Neural cell (in vitro differentiated cells): ENCODE data around the gene CAP2. TPM values are rescaled to one million over a fixed set of nuclear protein-coding genes. Genes with fewer than 3 reads are reported as not detected.
"Not testable (repeated sequence)": the region's sequence is repeated elsewhere in the genome, so short reads cannot be mapped to it uniquely, and the experiment has no call there.

Experiments
- H2AFZ ChIP-seq: fragments of 200-600, 300-800 bp; sonication (generic), shearing (Covaris generic); 2 replicates; pipeline ENCODE4 v1.6.0; 2014; ENCODE audit warnings: low read depth, mild to moderate bottlenecking, antibody characterized with exemption, low read length, moderate library complexity
- H3F3A ChIP-seq: fragments of 200-600 bp; shearing (Covaris generic); 2 replicates; pipeline ENCODE4 v1.6.1; 2016; ENCODE audit warnings: mild to moderate bottlenecking, moderate library complexity, mixed read lengths, antibody characterized with exemption, low read length; ENCODE audit not compliant: insufficient read depth, poor library complexity, severe bottlenecking
- H3K27ac ChIP-seq: fragments of 200-600, 300-800 bp; sonication (generic), shearing (Covaris generic); 2 replicates; pipeline ENCODE4 v1.5.1; 2014; ENCODE audit warnings: mild to moderate bottlenecking, low read length, moderate library complexity
- H3K27me3 ChIP-seq: fragments of 300-800, 200-600 bp; sonication (generic), shearing (Covaris generic); 2 replicates; pipeline ENCODE4 v1.6.0; 2014; ENCODE audit warnings: mild to moderate bottlenecking, low read depth, low read length, moderate library complexity; ENCODE audit not compliant: insufficient read depth
- H3K36me3 ChIP-seq: fragments of 300-800, 200-600 bp; sonication (generic), shearing (Covaris generic); 2 replicates; pipeline ENCODE4 v1.5.1; 2014; ENCODE audit warnings: mild to moderate bottlenecking, antibody characterized with exemption, low read length, moderate library complexity; ENCODE audit not compliant: insufficient read depth
- H3K4me2 ChIP-seq: fragments of 300-800, 200-600 bp; sonication (generic), shearing (Covaris generic); 2 replicates; pipeline ENCODE4 v1.6.0; 2014; ENCODE audit warnings: mild to moderate bottlenecking, low read length
- H3K4me3 ChIP-seq: fragments of 300-800, 200-600 bp; sonication (generic), shearing (Covaris generic); 2 replicates; pipeline ENCODE4 v1.5.1; 2014; ENCODE audit warnings: mild to moderate bottlenecking, low read length, moderate library complexity
- H3K79me2 ChIP-seq: fragments of 200-600 bp; shearing (Covaris generic); replicated peaks from 2 replicates; pipeline ENCODE4 v1.6.0; 2014; ENCODE audit warnings: mild to moderate bottlenecking, low read length, moderate library complexity; ENCODE audit not compliant: insufficient read depth
- H3K9ac ChIP-seq: fragments of 300-800, 200-600 bp; sonication (generic), shearing (Covaris generic); 2 replicates; pipeline ENCODE4 v1.6.1; 2016; ENCODE audit warnings: mild to moderate bottlenecking, low read length, mixed read lengths
- H3K9me2 ChIP-seq: fragments of 200-600 bp; shearing (Covaris generic); 2 replicates; pipeline ENCODE4 v1.6.1; 2016; ENCODE audit warnings: mild to moderate bottlenecking, low read length, mixed read lengths; ENCODE audit not compliant: insufficient read depth
- H3K9me3 ChIP-seq: fragments of 200-600, 300-800 bp; sonication (generic), shearing (Covaris generic); 2 replicates; pipeline ENCODE4 v1.6.1; 2016; ENCODE audit warnings: mild to moderate bottlenecking, mixed run types, low read length, moderate library complexity, mixed read lengths
- H4K20me1 ChIP-seq: fragments of 200-600 bp; shearing (Covaris generic); 2 replicates; pipeline ENCODE4 v1.6.1; 2016; ENCODE audit warnings: mild to moderate bottlenecking, mixed run types; ENCODE audit not compliant: insufficient read depth
- CTCF ChIP-seq: fragments of 450-650 bp; IDR thresholded peaks from 2 replicates; pipeline ENCODE4 v1.5.1; 2014; ENCODE audit warnings: antibody characterized with exemption, mild to moderate bottlenecking, moderate library complexity; ENCODE audit not compliant: poor library complexity, severe bottlenecking
- EP300 ChIP-seq: fragments of 450-650 bp; conservative IDR thresholded peaks from 2 replicates; pipeline ENCODE4 v1.6.1; 2014; ENCODE audit warnings: antibody characterized with exemption, mild to moderate bottlenecking, moderate library complexity; ENCODE audit not compliant: poor library complexity, severe bottlenecking
- EZH2 ChIP-seq: fragments of 200-600, 300-800 bp; shearing (Covaris generic), sonication (generic); IDR thresholded peaks from 2 replicates; pipeline ENCODE4 v1.6.1; 2014; ENCODE audit warnings: antibody characterized with exemption, low read length, borderline replicate concordance, mild to moderate bottlenecking; ENCODE audit not compliant: insufficient read depth, poor library complexity, severe bottlenecking
- MXI1 ChIP-seq: fragments of 450-650 bp; conservative IDR thresholded peaks from 2 replicates; pipeline ENCODE4 v1.6.1; 2014; ENCODE audit warnings: antibody characterized with exemption, mild to moderate bottlenecking; ENCODE audit not compliant: poor library complexity, severe bottlenecking
- POLR2AphosphoS5 ChIP-seq: IDR thresholded peaks from 2 replicates; pipeline ENCODE4 v1.6.1; 2012
- RAD21 ChIP-seq: fragments of 450-650 bp; conservative IDR thresholded peaks from 2 replicates; pipeline ENCODE4 v1.6.1; 2014; ENCODE audit warnings: antibody characterized with exemption, mild to moderate bottlenecking, moderate library complexity
- SMC3 ChIP-seq: fragments of 450-650 bp; conservative IDR thresholded peaks from 2 replicates; pipeline ENCODE4 v1.6.1; 2014; ENCODE audit warnings: antibody characterized with exemption, mild to moderate bottlenecking, moderate library complexity; ENCODE audit not compliant: poor library complexity
- TAF1 ChIP-seq: IDR thresholded peaks from 2 replicates; pipeline ENCODE4 v1.6.1; 2012; ENCODE audit warnings: low read depth
- polyA plus RNA-seq: library from polyadenylated mRNA; depleted of rRNA; stranded (reverse); fragments of >200 nt; gene quantifications from 2 replicates; pipeline ENCODE4 v1.2.3, GENCODE V29; 2014
- TF ChIP-seq, protein P1 (sequence below): IDR thresholded peaks from 2 replicates; pipeline ENCODE4 v1.6.1; 2012; ENCODE audit warnings: borderline replicate concordance

Gene CAP2
- polyA plus RNA-seq, 1 donor from 2014 or later: 13.4 TPM

GRCh38 chr6:17432356-17432755 lies 39.0 kb downstream of the CAP2 start:
- H3K9me2 ChIP-seq: no peaks in the 10 kb centered on the region
- H3K27me3 ChIP-seq: no peaks in the 10 kb centered on the region
- no peaks in the 10 kb centered on the region for H3K79me2 ChIP-seq
- no peaks in the 10 kb centered on the region for H4K20me1 ChIP-seq
- H3K36me3 ChIP-seq: no peaks in the 10 kb centered on the region
- H3K9ac ChIP-seq: no peak overlapping the region
- no peaks in the 10 kb centered on the region for H3K9me3 ChIP-seq
- no peaks in the 10 kb centered on the region for H3F3A ChIP-seq
- H2AFZ ChIP-seq: no peak overlapping the region
- no peak overlapping the region for H3K4me3 ChIP-seq
- H3K4me2 ChIP-seq: no peak overlapping the region
- TF ChIP-seq EZH2: no peak
- TF ChIP-seq CTCF: no peak
- TF ChIP-seq POLR2AphosphoS5: no peak
- TF ChIP-seq, protein P1, sequence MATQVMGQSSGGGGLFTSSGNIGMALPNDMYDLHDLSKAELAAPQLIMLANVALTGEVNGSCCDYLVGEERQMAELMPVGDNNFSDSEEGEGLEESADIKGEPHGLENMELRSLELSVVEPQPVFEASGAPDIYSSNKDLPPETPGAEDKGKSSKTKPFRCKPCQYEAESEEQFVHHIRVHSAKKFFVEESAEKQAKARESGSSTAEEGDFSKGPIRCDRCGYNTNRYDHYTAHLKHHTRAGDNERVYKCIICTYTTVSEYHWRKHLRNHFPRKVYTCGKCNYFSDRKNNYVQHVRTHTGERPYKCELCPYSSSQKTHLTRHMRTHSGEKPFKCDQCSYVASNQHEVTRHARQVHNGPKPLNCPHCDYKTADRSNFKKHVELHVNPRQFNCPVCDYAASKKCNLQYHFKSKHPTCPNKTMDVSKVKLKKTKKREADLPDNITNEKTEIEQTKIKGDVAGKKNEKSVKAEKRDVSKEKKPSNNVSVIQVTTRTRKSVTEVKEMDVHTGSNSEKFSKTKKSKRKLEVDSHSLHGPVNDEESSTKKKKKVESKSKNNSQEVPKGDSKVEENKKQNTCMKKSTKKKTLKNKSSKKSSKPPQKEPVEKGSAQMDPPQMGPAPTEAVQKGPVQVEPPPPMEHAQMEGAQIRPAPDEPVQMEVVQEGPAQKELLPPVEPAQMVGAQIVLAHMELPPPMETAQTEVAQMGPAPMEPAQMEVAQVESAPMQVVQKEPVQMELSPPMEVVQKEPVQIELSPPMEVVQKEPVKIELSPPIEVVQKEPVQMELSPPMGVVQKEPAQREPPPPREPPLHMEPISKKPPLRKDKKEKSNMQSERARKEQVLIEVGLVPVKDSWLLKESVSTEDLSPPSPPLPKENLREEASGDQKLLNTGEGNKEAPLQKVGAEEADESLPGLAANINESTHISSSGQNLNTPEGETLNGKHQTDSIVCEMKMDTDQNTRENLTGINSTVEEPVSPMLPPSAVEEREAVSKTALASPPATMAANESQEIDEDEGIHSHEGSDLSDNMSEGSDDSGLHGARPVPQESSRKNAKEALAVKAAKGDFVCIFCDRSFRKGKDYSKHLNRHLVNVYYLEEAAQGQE: no peak
- TF ChIP-seq TAF1: no peak
- TF ChIP-seq SMC3: no peak
- no peak for TF ChIP-seq EP300
- TF ChIP-seq MXI1: no peak
- no peak for TF ChIP-seq RAD21
- H3K27ac ChIP-seq: no peak overlapping the region

DNA sequence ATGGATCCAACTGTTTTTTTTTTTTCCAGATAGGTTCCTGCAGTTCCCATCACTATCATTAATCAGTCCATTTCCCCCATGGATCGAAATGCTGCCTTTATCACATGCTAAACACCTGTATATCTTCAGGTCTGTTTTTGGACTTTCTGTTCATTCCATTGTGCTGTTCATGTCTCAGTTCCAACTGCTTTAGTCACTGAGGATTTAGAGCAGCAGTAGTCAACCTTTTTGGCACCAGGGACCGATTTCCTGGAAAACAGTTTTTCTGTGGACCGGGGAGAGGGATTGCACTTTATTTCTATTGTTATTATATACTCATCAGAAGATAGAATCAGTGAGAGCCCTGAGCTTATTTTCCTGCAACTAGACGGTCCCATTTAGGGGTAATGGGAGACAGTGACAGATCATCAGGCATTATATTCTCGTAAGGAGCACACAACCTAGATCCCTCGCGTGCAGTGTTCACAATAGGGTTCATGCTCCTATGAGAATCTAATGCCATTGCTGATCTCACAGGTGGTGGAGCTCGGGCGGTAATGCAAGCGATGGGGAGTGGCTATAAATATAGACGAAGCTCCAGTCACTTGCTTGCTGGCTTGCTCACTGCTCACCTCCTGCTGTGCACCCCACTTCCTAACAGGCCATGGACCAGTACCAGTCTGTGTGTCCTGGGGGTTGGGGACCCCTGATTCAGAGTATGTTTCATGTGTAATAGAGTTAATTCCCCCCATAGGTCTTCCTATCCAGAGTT lies 46.0 kb downstream of the CAP2 start:
- Histone ChIP-seq H3K9ac (no peak overlapping the region), H2AFZ (no peak overlapping the region), H3K79me2 (no peaks in the 10 kb centered on the region), H3K9me2 (no peaks in the 10 kb centered on the region), H3K27ac (no peak overlapping the region), H3K9me3 (no peaks in the 10 kb centered on the region), H4K20me1 (no peaks in the 10 kb centered on the region), H3K27me3 (no peaks in the 10 kb centered on the region), H3F3A (no peaks in the 10 kb centered on the region), H3K4me3 (no peak overlapping the region), H3K36me3 (no peaks in the 10 kb centered on the region), H3K4me2 (no peak overlapping the region)
- TF ChIP-seq, protein P1: no peak
- no peak for TF ChIP-seq MXI1
- no peak for TF ChIP-seq TAF1
- TF ChIP-seq POLR2AphosphoS5: no peak
- TF ChIP-seq EP300: no peak

DNA sequence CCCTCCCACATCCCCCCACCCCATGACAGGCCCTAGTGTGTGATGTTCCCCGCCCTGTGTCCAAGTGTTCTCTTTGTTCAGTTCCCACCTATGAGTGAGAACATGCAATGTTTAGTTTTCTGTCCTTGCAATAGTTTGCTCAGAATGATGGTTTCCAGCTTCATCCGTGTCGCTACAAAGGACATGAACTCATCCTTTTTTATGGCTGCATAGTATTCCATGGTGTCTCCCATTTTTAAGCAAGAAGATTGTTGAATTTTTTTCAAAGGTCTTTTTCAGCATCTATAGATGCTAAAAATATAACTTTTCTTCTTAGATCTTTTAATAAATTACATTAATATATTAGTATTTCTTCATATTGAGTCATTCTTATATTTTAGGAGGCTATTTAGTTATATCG lies 47.4 kb downstream of the CAP2 start:
- H3K9me3 ChIP-seq, H3K27ac ChIP-seq, H3F3A ChIP-seq, H3K9me2 ChIP-seq, H2AFZ ChIP-seq, H3K4me2 ChIP-seq, H3K27me3 ChIP-seq, H3K36me3 ChIP-seq, H4K20me1 ChIP-seq, H3K4me3 ChIP-seq, H3K79me2 ChIP-seq, H3K9ac ChIP-seq: not testable (repeated sequence)
